Esophagus squamous epithelium (tissue), 4 donors: Measurements from ENCODE around the gene CASP1.

Experiments
- POLR2A ChIP-seq, 4 donors: fragments of 450-650 bp; IDR thresholded peaks; one replicate each; pipeline ENCODE4 v1.6.1; 2017; ENCODE audit warnings: antibody characterized with exemption in 4 of 4, mild to moderate bottlenecking in 4 of 4, moderate library complexity in 3 of 4
- TF ChIP-seq, protein P1 (sequence below), 6 experiments: fragments of 450-650 bp in 4 of 6; fragments of 200-600 bp in 2 of 6; sonication (generic) in 2 of 6; IDR thresholded peaks; one replicate each; pipeline ENCODE4 v1.5.1; 2016 to 2019; ENCODE audit warnings: antibody characterized with exemption in 6 of 6, mild to moderate bottlenecking in 4 of 6, moderate library complexity in 4 of 6

DNA sequence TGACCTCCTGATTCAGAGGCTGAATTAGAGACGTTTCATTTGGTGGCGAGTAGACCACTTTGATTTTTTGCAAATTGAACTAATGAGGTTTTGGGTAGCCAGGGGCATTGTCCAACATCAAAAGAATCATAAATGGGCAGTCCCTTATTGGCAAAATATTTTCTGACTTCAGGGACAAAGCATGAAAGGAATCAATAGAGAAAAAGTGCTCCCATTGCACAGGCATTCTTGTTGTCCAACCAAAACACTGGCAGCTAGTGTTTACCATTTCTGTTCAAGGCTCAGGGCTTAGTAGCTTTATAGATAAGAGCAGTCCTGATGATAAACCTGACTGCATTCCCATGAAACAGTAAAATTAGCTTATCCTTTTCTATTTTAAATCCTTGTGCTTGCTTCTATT, 16.6 kb upstream of the CASP1 start:
- TF ChIP-seq, protein P1, sequence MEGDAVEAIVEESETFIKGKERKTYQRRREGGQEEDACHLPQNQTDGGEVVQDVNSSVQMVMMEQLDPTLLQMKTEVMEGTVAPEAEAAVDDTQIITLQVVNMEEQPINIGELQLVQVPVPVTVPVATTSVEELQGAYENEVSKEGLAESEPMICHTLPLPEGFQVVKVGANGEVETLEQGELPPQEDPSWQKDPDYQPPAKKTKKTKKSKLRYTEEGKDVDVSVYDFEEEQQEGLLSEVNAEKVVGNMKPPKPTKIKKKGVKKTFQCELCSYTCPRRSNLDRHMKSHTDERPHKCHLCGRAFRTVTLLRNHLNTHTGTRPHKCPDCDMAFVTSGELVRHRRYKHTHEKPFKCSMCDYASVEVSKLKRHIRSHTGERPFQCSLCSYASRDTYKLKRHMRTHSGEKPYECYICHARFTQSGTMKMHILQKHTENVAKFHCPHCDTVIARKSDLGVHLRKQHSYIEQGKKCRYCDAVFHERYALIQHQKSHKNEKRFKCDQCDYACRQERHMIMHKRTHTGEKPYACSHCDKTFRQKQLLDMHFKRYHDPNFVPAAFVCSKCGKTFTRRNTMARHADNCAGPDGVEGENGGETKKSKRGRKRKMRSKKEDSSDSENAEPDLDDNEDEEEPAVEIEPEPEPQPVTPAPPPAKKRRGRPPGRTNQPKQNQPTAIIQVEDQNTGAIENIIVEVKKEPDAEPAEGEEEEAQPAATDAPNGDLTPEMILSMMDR (IDR thresholded peaks at IDR 0.05) = no peak
- TF ChIP-seq POLR2A (IDR thresholded peaks at IDR 0.05) = no peak
